ENCODE results near the gene CETP.
"Not testable (repeated sequence)": the region's sequence is repeated elsewhere in the genome, so short reads cannot be mapped to it uniquely, and the experiment has no call there.

The CETP gene

DNA sequence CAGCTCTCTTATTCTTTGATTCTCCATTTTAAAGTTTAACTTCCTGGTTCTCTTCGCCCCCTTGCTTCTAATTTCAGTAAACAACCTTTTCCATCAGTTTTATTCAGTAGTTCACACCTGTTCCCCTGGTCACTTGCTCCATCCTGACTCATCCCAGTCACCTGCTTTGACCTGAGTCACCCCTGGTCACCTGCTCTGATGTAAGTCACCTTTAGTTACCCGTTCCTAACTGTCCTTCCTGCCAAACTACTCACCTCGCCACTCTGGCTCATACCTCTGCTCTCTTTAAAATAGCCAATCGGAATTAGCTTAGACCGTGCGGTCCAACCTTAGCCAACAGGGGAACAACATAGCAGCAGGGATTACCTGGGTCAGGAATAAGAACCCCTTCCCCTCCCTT is 22.9 kb downstream of the CETP start:
- DNase-seq: no peak

DNA sequence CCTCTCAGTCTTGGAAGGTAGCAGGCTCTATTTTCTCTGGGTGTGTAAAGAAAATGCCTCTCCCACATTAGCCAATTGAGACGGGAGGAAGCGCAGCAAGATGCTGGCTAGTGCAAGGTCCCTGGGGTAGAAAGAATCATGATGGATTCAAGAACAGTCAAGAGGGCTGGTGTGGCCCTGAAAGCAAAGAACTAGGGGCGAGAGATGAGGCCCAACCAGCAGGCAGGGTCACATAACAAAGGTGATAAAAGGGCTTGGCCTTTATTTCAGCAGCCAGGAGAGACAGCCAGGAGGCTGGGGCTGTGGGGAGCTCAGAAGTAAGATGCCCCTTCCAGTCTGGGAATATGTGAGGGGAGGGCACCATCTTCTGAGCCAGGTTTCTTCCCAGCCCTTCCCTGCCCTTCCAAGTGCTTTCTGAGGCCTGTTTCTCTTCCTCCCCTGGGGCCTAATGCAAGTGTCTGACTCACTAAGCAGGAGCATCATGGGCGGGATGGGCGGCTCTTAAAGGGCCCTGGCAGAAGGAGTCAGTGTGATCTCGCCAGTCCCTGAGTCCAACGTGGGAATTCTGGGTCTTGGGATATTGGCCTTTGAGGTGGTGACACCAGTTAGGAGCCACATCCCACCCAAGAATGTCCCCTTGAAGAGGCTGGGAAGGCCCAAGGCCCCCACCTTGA is 23.7 kb downstream of the CETP start:
- DNase-seq: no peak

DNA sequence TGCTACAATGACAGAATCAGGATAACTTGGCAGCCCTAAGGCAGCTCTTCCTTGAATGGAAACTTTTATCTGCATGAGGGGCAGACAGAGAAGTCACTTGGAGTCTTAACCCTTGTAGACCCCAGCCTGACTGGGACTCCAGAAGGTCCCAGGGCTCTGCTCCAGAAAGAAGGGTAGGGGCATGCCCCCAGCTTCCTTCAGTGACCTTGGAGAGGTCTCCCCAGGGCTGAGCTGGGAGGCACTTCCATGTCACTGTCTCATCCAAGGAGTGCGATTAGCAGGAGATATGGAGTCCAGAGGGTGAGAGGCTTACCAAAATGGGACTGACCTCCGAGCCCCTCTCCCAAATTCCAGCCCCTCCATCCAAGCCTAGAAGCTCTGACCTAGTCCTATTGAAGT is 24.2 kb downstream of the CETP start:
- no peak for DNase-seq

DNA sequence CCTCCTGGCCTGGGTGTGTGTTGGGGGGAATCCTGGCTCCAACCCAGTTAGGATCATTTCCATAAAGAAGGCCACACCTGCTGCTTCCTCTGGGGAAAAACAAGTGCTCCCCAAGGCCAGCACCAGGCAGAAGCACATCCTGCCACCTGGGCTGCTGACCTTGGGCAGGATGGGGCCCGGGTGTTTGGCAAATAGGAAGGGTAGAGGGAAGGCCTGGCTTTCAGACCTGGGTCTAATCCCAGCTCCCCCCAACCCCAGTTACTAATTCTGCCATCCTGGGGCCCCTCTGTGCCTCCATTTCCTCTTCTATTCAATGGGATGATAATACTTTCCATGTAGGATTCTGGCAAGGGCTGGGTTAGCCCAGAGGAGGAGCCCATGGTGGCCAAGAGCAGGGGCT is 24.6 kb downstream of the CETP start:
- no peak for DNase-seq

DNA sequence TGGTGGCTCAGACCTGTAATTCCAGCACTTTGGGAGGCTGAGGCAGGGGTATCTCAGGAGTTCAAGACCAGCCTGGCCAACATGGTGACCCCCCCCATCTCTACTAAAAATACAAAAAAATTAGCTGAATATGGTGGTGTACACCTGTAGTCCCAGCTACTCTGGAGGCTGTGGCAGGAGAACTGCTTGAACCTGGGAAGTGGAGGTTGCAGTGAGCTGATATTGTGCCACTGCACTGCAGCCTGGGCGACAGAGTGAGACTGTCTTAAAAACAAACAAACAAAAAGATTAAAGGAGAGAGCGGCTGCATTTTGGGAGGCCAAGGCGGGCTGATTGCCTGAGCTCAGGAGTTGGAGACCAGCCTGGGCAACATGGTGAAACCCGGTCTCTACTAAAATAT is 25.2 kb downstream of the CETP start:
- not testable (repeated sequence) for DNase-seq

DNA sequence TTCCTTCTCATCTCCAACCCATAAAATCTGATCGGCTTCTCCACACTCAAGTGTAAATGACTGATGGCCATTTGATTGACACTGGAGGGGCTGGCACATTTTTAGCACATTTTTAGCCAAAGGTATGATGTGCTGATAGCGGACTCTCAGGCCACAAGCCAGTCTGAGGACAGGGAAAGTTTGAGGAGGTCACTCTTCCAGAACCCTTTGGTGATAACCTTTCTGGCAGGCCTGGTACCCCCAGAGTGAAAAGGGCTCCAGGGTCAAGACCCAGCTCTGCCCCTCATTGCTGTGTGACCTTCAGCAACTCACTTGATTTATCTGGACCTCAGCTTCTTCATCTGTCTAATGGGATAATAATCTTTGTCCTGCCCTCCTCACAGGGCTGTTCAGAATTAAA is 25.9 kb downstream of the CETP start:
- no peak for DNase-seq

DNA sequence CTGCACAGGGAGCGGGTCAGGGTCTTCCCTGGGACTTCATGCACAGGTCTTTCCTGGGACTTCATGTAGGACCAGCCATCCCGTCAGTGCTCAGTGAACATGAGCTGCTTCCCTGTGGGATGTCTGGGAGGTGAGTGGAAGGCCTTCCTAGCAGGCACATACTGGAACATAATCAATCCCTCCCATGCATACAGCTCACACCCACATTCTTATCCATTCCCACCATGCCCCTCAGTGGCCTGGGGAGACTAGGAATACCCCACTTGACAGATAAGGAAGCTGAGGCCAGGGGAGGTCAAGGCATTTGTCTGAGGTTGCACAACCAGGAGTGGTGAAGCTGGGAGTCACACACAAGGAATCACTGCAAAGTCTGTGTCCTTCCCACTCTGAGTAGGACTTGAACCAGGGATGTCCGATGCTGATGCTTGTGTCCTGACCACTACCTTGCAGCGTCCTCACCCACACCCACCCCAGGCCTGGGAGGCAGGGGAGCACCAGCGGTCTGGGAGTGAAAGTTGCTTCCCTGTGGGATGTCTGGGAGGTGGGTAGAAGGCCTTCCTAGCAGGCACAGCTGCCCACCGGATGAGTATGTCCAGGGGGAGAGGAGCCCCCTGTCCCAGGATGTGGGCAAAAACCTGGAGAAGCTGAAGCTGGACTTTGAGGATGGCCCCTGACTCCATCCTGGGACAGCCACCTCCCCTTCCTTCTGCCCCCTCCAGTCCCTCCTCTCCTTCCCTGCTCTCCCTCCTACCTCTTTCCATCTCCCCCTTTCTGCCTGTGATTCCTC is 26.6 kb downstream of the CETP start:
- no peak for DNase-seq

DNA sequence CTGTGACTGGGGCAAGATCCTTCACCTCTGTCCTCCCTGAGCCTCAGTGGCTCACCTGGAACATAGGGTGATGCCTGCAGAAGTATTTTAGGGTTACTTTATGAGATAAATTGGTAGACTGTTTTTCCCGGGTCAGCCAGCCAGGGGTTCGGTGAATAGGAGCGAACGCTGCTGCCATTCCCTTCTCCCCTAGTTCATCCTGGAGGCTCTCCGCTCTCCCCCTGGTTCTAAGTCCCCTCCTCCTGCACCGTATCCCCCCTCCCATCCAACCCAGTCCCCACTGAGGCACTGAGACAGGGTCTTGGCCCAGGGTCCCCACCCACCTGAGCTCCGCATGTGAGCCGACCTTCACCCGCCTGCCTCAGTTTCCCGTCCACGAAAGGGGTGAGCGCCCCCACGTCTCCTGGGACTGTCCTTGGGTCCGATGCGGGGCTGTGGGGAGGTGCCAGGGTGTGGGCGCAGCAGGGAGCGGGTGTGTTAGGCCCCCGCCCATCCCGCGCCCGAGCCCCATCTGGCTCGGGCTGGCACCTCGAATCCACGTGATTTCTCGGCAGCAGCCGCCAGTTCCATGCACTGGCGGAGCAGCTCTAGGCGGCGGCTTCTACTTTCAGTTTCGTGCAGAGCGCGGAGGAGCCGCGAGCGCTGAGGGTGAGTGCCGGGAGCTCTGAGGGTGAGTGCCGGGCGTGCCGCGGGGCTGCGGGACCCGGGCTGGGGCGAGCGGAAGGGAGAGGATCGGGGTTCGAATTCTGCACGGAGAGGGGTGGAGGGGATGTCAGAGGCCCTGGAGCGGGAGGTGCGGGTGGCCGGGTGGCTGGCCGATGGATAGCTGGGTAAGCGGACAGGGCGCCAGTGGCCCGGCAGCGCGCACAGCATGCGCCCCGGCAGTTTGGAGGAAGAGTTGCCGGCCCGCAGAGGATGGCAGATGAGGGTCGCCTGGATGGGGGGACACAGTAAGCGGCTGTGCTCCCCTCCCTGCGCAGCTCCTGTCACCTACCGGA is 27.5 kb downstream of the CETP start, which contains the start of gene NLRC5:
Gene NLRC5, plus strand, starts transcription at position 610 of the 998 bp plus-strand sequence. CDS start 31,156 bp downstream, outside the sequence.
- peak; percentile 88 for DNase-seq

DNA sequence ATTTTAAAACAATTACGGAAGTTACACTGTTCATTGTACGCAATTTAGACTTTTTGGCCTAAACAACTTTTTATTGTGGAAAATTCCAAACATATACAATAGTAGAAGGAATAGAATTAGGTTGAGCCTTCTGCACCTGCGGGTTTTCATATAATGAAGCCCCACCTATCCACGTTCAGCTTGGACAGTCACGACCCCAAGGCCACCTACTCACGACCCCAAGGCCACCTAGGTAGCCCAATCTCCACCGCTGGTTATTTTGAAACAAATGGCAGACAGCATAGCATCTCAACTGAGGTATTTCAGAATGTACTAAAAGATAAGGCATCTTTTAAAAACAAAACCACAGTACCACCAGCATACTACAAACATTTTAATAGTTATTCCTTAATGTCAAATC is 28.2 kb downstream of the CETP start:
- no peak for DNase-seq

DNA sequence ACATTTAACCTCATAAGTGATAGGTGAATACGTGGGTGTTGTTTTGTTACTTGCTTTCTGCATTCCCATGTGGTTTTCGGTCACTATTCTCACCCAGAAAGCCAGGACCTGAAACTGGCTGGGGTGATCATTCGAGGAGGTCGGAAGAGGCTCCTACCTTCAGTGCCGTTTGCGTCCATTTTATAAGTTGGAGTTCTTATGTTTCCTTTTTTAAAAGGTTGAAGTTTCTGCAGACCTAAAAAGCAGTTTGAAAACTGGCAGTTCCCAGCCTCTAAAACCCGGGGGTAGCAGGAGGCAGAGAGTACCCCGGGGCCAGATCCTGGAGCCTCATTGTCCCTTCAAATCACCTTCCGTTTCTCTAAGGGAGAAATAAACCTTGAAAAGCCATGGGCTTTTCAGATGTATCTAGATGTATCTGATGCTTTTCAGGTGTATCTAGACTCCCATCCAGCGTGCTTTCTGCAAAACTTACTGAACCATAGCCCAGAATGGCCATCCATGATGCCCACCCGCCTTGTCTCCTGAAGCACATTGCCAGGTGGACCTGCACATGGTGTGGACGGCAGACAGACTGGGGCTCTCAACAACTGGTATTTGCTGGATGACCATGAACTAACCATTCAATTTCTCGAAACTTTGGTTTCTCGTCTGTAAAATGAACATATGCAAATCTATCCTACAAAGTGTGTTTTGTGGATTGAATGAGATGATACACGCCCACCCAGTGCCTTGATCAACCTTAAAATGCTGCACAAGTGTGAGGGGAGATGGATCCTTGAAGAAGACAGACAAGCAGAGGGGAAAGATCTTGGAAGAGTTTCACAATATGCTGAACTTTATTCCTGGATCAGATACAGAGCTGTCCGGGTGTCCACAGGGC is 28.9 kb downstream of the CETP start:
- DNase-seq: no peak

DNA sequence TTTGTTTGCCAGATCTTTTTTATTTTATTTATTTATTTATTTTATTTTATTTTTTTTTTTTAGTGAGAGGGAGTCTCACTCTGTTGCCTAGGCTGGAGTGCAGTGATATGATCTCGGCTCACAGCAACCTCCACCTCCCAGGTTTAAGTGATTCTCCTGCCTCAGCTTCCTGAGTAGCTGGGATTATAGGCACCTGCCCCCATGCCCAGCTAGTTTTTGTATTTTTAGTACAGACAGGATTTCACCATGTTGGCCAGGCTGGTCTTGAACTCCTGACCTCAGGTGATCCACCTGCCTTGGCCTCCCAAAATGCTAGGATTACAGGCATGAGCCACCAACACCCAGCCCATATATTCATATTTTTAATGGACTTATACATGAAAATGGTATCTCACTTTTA is 30.7 kb downstream of the CETP start:
- DNase-seq: not testable (repeated sequence)

DNA sequence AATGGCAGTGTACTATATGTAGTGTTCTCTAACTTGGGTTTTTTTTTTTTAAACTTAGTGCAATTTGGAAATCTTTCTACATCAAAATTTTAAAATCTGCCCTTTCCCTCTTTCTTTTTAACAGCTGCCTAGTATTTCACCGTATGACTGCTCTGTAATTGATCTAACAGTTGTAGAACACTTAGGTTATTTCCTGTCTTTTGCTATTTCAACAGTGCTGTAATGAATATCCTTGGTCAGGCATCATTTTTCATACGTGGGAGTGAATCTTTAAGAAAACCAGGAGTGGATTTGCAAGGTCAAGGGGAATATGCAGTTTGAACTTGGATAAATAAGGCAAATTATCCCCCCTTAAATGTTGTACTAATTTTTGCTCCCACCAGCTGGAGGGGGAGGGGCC is 31.5 kb downstream of the CETP start:
- no peak for DNase-seq

DNA sequence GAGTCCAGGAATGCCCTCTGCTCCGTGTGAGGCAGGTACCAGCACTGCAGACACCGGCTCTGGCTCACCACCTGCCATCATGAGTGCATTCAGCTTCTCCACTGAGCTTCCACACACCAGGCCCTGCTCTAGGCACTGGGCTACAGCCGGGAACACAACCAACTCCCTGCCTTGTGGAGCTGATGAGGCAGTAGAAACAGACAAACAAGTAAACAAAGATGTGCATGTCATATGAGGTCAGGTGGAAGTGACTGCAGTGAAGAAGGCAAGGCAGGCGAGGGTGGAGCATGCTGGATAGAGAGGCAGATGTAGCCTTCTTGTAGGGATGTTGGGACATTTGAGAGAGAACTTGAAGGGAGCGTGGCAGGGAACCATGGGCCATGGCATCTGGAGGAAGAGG is 32.6 kb downstream of the CETP start:
- DNase-seq: no peak

DNA sequence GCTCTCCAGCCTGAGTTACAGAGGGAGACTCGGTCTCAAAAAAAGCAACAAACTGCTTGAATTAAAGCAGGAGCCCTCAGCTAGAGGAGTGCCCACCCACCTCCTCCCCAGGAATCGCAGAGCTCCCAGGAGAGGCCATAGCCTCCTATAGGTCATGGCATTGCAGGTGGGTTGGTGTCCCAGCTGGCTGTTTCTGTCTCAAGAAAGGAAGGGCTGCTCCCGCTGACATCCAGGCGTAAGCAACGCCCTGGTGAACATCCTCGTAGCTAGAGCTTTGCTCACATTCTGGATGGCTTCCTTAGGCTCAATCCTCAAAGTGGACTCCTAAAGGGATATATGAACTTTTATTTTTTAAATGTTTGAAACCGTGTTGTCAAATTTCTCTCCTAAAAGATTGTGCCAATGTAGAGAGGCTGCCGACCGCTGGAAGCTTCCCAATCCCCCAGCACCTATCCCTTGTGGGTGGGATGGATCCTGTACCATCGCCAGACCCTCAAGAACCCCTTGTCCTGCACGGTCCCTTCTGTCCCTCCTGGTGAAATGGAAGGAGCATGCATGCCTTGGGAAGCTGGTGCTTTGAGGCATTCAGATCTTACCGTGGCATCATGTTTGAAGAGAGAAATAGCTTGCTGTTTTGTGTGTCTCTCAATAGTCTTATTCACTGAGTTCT is 33.5 kb downstream of the CETP start:
- DNase-seq: no peak

DNA sequence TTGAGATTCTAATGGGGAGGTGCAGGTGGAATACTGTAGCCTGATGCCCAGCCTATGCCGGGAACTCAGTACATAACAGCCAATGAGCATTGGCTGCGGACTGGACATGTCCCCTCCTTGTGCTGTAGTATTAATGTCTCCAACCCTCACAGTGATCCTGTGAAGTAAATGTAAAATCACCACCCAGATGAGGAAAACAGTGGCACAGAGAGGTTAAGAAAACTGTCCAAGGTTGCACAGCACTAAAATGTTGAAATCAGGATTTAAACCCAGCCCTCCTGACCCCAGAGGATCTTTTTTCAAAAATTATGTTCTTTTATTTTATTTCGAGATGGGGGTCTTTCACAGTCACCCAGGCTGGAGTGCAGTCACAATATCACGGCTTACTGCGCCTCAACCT is 35.5 kb downstream of the CETP start:
- no peak for DNase-seq

DNA sequence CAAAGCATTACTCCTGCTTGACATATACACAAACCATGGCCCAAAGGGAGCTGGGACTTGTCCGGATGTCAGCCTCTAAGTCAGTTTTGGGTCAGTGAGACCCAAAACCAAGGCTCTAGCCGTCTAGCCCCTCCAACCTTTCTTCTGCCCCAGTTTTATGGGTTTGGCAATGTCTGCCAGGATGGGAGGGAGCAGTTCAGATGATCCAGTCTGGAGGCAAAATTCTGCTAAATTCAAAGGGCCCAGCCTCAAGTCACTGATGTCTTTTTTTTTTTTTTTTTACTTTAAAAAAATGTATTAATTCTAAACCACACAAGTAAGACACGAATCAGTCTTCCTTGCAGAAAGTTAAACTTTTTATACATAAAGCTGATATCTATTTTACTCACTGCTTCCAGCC is 36.2 kb downstream of the CETP start:
- DNase-seq: no peak

DNA sequence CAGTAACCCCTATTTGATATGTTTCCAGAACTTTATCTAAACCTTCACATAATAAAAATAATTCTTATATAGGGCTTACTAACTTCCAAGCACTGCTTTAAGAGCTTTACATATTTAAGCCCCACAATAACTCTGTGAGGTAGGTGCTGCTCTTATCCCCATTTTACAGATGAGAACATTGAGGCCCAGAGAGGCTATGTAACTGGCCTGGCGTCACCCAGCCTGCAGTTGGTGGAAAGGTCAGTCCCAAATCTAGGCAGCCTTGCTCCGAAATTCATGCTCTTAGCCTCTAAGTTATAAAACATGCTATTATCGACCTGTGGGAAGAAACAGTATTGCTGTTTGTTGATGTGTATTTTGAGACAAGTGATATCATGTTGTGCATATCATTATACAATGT is 36.6 kb downstream of the CETP start:
- DNase-seq: no peak

DNA sequence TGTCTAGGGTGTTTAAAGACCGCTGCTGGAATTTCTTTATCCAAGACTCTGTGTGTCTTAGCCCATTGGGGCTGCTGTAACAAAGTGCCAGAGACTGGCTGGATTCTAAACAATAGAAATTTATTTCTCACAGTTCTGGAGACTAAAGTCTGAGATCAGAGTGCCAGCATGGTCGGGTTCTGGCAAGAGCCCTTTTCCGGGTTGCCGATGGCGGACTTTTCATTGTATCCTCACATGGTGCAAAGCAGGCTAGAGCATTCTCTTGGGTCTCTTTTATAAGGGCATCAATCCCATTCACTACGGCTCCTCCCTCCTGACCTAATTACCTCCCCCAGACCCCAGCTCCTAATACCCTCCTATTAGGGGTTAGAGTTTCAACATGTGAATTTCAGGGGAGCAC is 37.1 kb downstream of the CETP start:
- no peak for DNase-seq

DNA sequence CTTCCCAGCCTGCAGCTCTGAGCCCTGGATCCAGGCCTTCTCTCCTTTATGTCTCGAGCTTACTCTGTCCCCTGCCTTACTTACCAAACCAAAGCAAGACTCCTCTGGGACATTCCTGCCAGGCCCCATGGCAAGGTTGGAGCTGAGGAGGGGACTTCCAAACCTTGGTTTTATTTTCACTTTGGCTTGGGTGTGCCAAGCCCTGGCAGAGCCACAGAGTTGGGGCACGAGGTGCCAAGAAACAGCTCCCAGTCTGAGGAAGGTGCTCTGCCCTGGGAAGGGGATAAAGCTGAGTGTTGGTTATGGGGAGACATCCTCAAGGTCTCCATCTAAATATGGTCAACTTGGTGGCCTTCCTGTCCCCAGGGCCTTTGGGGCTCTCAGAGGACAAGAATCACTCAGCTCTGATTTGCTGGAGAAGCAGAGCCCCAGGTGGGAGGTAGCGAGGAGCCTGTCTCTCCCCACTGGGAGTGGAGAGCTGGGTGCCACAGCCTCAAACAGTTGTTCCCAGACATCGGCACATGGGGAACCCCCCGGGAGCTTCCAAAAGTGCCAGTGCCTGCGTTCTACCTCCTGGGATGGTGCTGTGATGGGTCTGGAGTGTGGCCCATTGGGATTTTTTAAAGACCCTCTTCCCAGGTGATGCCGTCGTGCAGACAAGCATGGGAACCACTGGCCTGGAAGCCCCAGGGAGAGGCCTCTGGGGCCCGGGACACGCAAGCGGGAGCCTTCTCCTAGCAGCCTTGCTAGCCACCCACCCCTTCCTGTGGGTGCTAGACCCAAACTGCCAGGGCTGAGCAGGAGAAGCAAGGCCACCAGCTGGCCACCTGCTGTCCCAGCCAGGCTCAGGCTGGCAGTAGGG is 37.9 kb downstream of the CETP start:
- DNase-seq: no peak

DNA sequence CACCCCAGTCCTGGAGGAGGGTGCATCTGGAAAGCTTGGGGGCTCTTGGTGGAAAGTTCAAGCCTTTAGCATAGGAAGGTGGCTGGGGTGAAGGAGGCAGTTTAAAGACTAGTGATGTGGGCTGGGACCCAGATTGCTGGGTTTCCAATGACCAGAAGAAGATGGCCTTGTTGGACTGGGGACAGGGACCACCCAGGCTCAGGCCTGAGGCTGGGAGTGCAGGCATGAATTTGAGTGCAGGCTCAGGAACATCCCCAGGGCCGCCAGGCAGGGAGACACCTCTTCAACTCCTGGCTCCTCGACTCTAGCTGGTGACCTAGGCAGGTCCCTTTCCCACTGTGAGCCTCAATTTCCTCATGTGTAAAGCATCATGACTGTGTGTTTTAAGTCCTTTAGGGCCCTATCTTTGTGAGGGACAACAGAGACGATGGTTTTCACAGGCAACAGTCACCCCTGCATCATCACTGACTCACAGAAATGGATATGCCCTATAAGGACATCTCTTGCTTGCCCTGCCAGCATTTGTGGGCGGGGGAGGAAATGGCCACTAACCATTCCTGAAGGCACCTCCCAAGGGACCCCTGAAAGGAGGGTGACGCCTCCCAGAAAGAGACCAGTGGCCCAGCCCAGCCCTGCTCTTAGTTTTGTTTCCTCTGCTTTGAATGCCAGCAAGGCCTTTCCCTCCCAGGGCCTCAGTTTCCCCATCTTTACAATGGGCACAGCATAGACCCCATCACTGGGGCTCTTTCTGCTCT is 38.7 kb downstream of the CETP start:
- no peak for DNase-seq
